Caco-2 (cell line): ENCODE data around the gene SKA3. TPM values are rescaled to one million over a fixed set of nuclear protein-coding genes. Genes with fewer than 3 reads are reported as not detected.

ENCODE experiments used
- BruUV-seq: library from RNA; stranded (reverse); fragments of 400-500 nt; replicated peaks from 2 replicates; lab custom pipeline; 2021; lab: Mats Ljungman, UMichigan
- CTCF ChIA-PET: fragments of 300-600 bp; sonication (Branson Sonifier 250); formaldehyde crosslinking; loops from one replicate; lab custom pipeline; 2022; ENCODE audit warnings: antibody characterized with exemption; lab: Charles Lee
- POLR2A ChIA-PET: fragments of 300-600 bp; sonication (Branson Sonifier 250); formaldehyde crosslinking; loops from one replicate; lab custom pipeline; 2022; ENCODE audit warnings: antibody characterized with exemption; lab: Charles Lee
- DNase-seq, 2 experiments: peaks; one replicate each; pipeline versions ENCODE4 v3.0.0 to v3.0.0-alpha.2; 2020 to 2022
- H3K27me3 ChIP-seq: replicated peaks from 2 replicates; pipeline ENCODE4 v1.6.0; 2011; ENCODE audit warnings: low read length; ENCODE audit not compliant: control insufficient read depth, insufficient read depth
- H3K36me3 ChIP-seq: 2 replicates; pipeline ENCODE4 v1.5.1; 2011; ENCODE audit warnings: low read length; ENCODE audit not compliant: control insufficient read depth, insufficient read depth
- H3K4me1 ChIP-seq: fragments of 250-450 bp; sonication (Bioruptor Pico); 2 replicates; pipeline ENCODE4 v1.5.1; 2020; ENCODE audit warnings: mild to moderate bottlenecking
- H3K4me3 ChIP-seq: 2 replicates; pipeline ENCODE4 v1.5.1; 2011; ENCODE audit warnings: low read depth, mild to moderate bottlenecking, control low read depth, low read length
- H3K9me3 ChIP-seq: fragments of 250-450 bp; sonication (Bioruptor Pico); 2 replicates; pipeline ENCODE4 v1.5.1; 2020; ENCODE audit warnings: mild to moderate bottlenecking, moderate library complexity
- H3K27ac Mint-ChIP-seq: one replicate; pipeline ENCODE4 v1.8.0; 2022; ENCODE audit warnings: mixed read lengths; ENCODE audit not compliant: unreplicated experiment
- H3K27me3 Mint-ChIP-seq: one replicate; pipeline ENCODE4 v1.8.0; 2022; ENCODE audit warnings: mixed read lengths; ENCODE audit not compliant: insufficient read depth, unreplicated experiment
- H3K36me3 Mint-ChIP-seq: one replicate; pipeline ENCODE4 v1.8.0; 2022; ENCODE audit warnings: mild to moderate bottlenecking, mixed read lengths; ENCODE audit not compliant: insufficient read depth, unreplicated experiment
- H3K4me1 Mint-ChIP-seq: one replicate; pipeline ENCODE4 v1.8.0; 2022; ENCODE audit warnings: low read depth, mixed read lengths; ENCODE audit not compliant: unreplicated experiment
- H3K4me3 Mint-ChIP-seq: one replicate; pipeline ENCODE4 v1.8.0; 2022; ENCODE audit warnings: mild to moderate bottlenecking, moderate library complexity, mixed read lengths; ENCODE audit not compliant: unreplicated experiment
- H3K9me3 Mint-ChIP-seq: one replicate; pipeline ENCODE4 v1.8.0; 2022; ENCODE audit warnings: mixed read lengths; ENCODE audit not compliant: unreplicated experiment
- CTCF ChIP-seq, 2 experiments: fragments of 200-600 bp in 1 of 2; IDR thresholded peaks; 1 replicate in 1 of 2; 2 replicates in 1 of 2; pipeline versions ENCODE4 v1.5.1 to v1.8.0; 2011 to 2022; ENCODE audit warnings: antibody characterized with exemption in 1 of 2, control low read depth in 1 of 2, inconsistent platforms in 1 of 2, low read depth in 1 of 2, low read length in 1 of 2, mild to moderate bottlenecking in 1 of 2, moderate library complexity in 1 of 2; ENCODE audit not compliant: insufficient read depth in 1 of 2, severe bottlenecking in 1 of 2, unreplicated experiment in 1 of 2
- intact Hi-C: fragments of 100-400 bp; cut with micrococcal nuclease; formaldehyde crosslinking; loops from one replicate; pipeline ENCODE4 v1.10.0; 2022; ENCODE audit not compliant: unreplicated experiment
- total RNA-seq: library from RNA; stranded (reverse); gene quantifications from 2 replicates; pipeline ENCODE4 v1.2.3, GENCODE V29; 2022

SKA3 gene
- total RNA-seq, 1 experiment from 2014 or later = 37.5 TPM

GRCh38 chr13:21117104-21117809, 59.1 kb downstream of the SKA3 start:
- H3K27me3 Mint-ChIP-seq = no peaks in the 10 kb centered on the region
- Histone ChIP-seq H3K4me1 (no peaks in the 10 kb centered on the region), H3K9me3 (no peaks in the 10 kb centered on the region), H3K27me3 (no peaks in the 10 kb centered on the region), H3K36me3 (no peaks in the 10 kb centered on the region), H3K4me3 (no peak overlapping the region)
- no peaks in the 10 kb centered on the region for H3K4me1 Mint-ChIP-seq
- ChIA-PET POLR2A (no interaction called here), CTCF (no interaction called here)
- H3K36me3 Mint-ChIP-seq = no peaks in the 10 kb centered on the region
- DNase-seq = no peak
- TF ChIP-seq CTCF (IDR thresholded peaks at IDR 0.05; ENCODE audit: insufficient read depth in 1 of 2, low read depth in 1 of 2, low read length in 1 of 2, severe bottlenecking in 1 of 2, unreplicated experiment in 1 of 2) = no peak
- H3K27ac Mint-ChIP-seq = no peak overlapping the region
- H3K4me3 Mint-ChIP-seq = no peak overlapping the region
- peaks cover 8% of the 10 kb centered on the region for H3K9me3 Mint-ChIP-seq
- intact Hi-C loops = no loop called here
- BruUV-seq = no TSS peak

- no TSS peak for BruUV-seq
- H3K27ac Mint-ChIP-seq = no peak overlapping the region
- Histone ChIP-seq H3K4me1 (no peaks in the 10 kb centered on the region), H3K36me3 (no peaks in the 10 kb centered on the region), H3K9me3 (no peaks in the 10 kb centered on the region), H3K27me3 (no peaks in the 10 kb centered on the region), H3K4me3 (no peak overlapping the region)
- ChIA-PET CTCF (no interaction called here), POLR2A (no interaction called here)
- no peak overlapping the region for H3K4me3 Mint-ChIP-seq
- TF ChIP-seq CTCF (IDR thresholded peaks at IDR 0.05; ENCODE audit: insufficient read depth in 1 of 2, low read depth in 1 of 2, low read length in 1 of 2, severe bottlenecking in 1 of 2, unreplicated experiment in 1 of 2) = no peak
- DNase-seq = no peak
- intact Hi-C loops = no loop called here
- no peaks in the 10 kb centered on the region for H3K4me1 Mint-ChIP-seq
- no peaks in the 10 kb centered on the region for H3K27me3 Mint-ChIP-seq
- no peaks in the 10 kb centered on the region for H3K36me3 Mint-ChIP-seq
- H3K9me3 Mint-ChIP-seq = peaks cover 8% of the 10 kb centered on the region
Observed at GRCh38 chr13:21116141-21116540, 60.2 kb downstream of the SKA3 start.

- no peaks in the 10 kb centered on the region for H3K4me1 ChIP-seq
- no peaks in the 10 kb centered on the region for H3K27me3 ChIP-seq
- no peak overlapping the region for H3K4me3 ChIP-seq
- Mint-ChIP-seq H3K4me1 (no peaks in the 10 kb centered on the region), H3K27me3 (no peaks in the 10 kb centered on the region), H3K27ac (no peak overlapping the region), H3K4me3 (no peak overlapping the region), H3K9me3 (peaks cover 8% of the 10 kb centered on the region), H3K36me3 (no peaks in the 10 kb centered on the region)
- TF ChIP-seq CTCF (IDR thresholded peaks at IDR 0.05; ENCODE audit: insufficient read depth in 1 of 2, low read depth in 1 of 2, low read length in 1 of 2, severe bottlenecking in 1 of 2, unreplicated experiment in 1 of 2) = no peak
- intact Hi-C loops = no loop called here
- no peak for DNase-seq
- no TSS peak for BruUV-seq
- POLR2A ChIA-PET = no interaction called here
- CTCF ChIA-PET = no interaction called here
- H3K9me3 ChIP-seq = no peaks in the 10 kb centered on the region
- no peaks in the 10 kb centered on the region for H3K36me3 ChIP-seq
Observed at GRCh38 chr13:21115231-21115630, 61.1 kb downstream of the SKA3 start.
